HAP-1 (cell line): Measurements from ENCODE around the gene MLYCD.
"Not testable (repeated sequence)": the region's sequence is repeated elsewhere in the genome, so short reads cannot be mapped to it uniquely, and the experiment has no call there.

Experiments used
- DNase-seq, 2 experiments: peaks; one replicate each; pipeline ENCODE4 v3.0.0-alpha.2; 2016 to 2020; ENCODE audit warnings: low spot score in 2 of 2
- H3K27me3 ChIP-seq: fragments of 250-450 bp; sonication (Bioruptor Pico); 2 replicates; pipeline ENCODE4 v1.5.1; 2020; ENCODE audit warnings: low read depth, mild to moderate bottlenecking, moderate library complexity
- H3K36me3 ChIP-seq: fragments of 250-450 bp; sonication (Bioruptor Pico); replicated peaks from 2 replicates; pipeline ENCODE4 v1.5.1; 2020; ENCODE audit warnings: mild to moderate bottlenecking
- H3K4me1 ChIP-seq: fragments of 250-450 bp; sonication (Bioruptor Pico); 2 replicates; pipeline ENCODE4 v1.5.1; 2020; ENCODE audit warnings: mild to moderate bottlenecking
- H3K4me3 ChIP-seq: fragments of 250-450 bp; sonication (Bioruptor Pico); 2 replicates; pipeline ENCODE4 v1.5.1; 2020; ENCODE audit warnings: mild to moderate bottlenecking, moderate library complexity
- H3K9me3 ChIP-seq: fragments of 250-450 bp; sonication (Bioruptor Pico); 2 replicates; pipeline ENCODE4 v1.5.1; 2020; ENCODE audit warnings: mild to moderate bottlenecking, moderate library complexity
- in situ Hi-C: fragments of 300-500 bp; cut with MboI; formaldehyde crosslinking; loops from 3 replicates; pipeline ENCODE4 v1.14.3; 2020; ENCODE audit warnings: low sequenced_read_pairs, inconsistent platforms, mixed read lengths

The MLYCD gene

DNA sequence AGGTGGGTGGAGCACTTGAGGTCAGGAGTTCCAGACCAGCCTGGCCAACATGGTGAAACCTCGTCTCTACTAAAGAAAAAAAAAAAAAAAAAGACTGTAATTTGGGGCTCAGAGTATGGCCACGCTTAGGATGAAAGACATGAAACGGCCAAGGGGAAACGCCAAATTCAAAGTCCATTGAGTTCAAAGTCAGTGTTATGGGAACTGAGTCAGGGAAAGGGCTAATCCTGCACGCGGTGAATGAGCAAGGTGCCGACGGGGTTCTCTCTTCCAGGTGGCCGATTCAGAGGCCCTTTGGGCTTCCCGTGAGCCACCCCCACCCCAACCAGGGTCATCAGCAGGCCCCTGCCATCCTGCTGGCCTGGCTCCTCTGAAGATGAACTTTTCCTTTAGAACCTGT is 46.7 kb downstream of the MLYCD start:
- Histone ChIP-seq H3K4me1 (no peaks in the 10 kb centered on the region), H3K9me3 (no peaks in the 10 kb centered on the region), H3K27me3 (no peaks in the 10 kb centered on the region), H3K4me3 (no peak overlapping the region), H3K36me3 (no peaks in the 10 kb centered on the region)
- in situ Hi-C loops, result no loop called here
- no peak for DNase-seq

DNA sequence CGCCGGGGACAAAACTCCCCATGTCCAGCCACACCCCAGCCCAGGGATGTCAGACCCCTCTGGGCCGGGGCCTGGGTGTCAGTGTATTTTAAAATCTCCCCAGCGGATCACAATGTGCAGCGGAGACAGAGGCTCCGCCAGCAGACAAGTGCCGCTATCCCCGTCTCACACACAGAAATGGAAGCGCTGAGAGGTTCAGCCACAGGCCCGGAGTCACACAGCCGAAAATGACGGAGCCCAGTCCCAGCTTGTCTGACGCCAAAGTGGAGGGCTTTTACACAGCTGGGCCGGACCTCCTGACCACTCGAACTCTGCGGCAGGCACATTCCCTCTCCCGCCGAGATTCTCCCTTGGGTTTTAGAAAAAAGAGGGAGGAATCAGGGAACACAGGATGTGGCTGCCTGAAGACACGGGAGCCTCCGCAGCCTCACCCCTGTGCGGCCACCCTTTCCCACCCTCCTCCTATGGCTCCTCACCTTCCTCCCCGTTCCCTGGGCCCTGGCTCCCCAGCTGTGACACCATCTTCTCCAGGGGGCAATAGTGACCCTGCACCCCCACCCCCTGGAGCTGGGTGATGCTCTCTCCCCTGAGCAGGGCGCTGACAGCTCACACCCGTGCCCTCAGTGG is 47.4 kb downstream of the MLYCD start:
- in situ Hi-C loops, result no loop called here
- no peaks in the 10 kb centered on the region for H3K4me1 ChIP-seq
- no peaks in the 10 kb centered on the region for H3K36me3 ChIP-seq
- no peak for DNase-seq
- H3K4me3 ChIP-seq, result no peak overlapping the region
- H3K9me3 ChIP-seq, result no peaks in the 10 kb centered on the region
- H3K27me3 ChIP-seq, result no peaks in the 10 kb centered on the region

DNA sequence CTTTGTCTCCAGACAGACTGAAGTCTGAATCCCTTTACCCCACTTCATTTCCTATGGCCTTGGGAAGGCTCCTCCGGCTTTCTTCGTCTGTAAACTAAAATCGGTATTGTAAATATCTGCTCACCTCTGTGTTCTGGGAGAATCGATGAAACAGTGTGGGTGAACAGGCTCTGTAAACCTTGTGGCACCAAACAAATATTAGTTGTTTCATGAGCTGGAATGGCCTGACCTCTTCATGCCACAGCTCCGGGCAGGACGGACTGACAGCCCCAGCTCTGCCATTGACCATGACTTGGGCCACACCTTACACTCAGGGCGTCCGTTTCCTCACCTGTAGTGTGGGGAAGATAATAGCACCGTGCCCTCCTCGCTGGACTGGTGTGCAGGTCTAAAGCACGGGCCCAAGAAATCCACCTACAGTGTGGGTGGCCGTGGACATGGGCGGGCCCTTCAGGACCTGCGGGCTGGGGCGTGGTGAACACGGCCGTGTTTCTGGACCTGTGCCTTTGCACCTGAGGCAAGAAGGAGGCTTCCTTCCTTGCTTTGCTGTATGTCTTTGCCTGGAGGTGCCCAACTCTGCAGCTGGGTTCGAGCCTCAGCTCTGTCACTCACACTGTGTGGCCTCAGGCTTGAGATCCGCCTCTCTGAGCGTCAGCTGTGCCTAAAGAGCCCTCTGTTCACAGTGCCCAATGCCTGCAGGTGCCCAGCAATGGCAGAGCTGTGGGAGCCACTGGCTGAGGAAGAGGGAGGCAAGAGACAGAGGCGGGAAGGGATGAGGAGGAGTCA is 48.1 kb downstream of the MLYCD start:
- no peaks in the 10 kb centered on the region for H3K27me3 ChIP-seq
- H3K9me3 ChIP-seq, result no peaks in the 10 kb centered on the region
- H3K36me3 ChIP-seq, result no peaks in the 10 kb centered on the region
- no peak for DNase-seq
- no peaks in the 10 kb centered on the region for H3K4me1 ChIP-seq
- in situ Hi-C loops, result no loop called here
- H3K4me3 ChIP-seq, result no peak overlapping the region

DNA sequence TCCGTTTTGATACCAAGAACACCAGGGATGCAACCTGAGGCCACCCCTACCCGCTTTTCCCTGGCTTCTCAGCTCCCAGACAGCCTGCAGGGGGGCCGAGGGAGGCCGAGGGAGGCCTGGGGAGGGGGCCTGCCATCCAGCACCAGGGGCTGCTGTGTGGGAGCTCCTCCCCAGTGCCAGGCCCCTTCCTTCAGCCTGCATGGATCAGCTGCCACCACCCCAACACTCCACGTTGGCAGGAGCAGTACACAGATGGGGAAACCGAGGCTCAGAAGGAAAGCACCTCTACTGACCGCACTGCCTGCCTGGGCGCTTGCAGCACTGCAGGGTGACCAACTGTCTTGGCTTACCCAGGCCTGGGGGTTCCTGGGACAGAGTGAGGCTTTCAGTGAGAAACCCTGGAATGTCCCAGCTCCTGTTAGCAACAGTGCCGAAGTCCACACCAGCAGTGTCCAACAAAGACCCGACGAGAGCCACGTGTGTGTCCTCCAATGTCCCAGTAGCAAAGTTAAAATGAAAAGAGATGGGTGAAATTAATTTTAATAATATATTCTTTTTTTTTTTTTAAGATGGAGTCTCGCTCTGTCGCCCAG is 48.8 kb downstream of the MLYCD start:
- in situ Hi-C loops, result no loop called here
- H3K4me3 ChIP-seq, result no peak overlapping the region
- no peak for DNase-seq

DNA sequence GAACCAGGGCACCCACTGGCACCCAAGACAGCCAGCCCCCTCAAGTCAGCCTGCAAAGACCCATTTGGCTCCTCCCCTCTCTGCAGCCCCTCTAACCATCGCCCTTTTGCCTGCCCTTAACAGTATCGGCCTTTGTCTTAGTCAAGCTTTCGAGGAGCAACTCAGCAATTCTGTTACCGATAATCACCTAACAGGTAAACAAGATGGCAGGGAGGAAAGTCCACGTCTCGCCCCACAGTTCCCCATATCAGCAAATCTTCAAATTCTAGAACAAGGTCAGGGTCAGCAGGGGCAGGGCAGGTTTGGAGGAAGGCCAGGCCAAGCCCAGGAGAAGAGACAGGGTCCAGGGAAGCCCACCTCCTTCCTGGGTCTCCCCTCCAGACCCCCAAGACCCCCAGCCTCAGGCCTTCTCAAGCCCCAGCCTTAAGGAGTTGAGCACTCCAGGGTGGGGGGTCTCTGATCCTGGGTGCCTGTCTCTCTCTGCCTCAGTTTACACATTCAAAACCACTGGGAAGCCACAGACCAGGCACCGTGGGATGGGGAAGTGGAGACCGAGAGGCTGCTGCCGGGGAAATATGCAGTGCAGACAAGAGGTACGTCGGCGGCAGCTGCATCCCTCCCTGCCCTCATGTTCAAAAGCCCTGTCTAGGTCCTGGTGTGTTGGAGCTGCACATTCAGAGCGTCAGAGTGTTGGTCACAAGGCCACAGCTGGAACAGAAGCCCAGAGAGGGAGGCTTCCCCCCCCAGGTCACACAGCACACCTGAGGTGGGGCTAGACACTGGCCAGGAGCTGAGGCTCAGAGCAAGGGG is 50.2 kb downstream of the MLYCD start:
- H3K4me1 ChIP-seq, result peaks cover 11% of the 10 kb centered on the region
- no peaks in the 10 kb centered on the region for H3K27me3 ChIP-seq
- H3K36me3 ChIP-seq, result no peaks in the 10 kb centered on the region
- in situ Hi-C loops, result no loop called here
- DNase-seq, result no peak
- no peak overlapping the region for H3K4me3 ChIP-seq
- H3K9me3 ChIP-seq, result no peaks in the 10 kb centered on the region

More for the DNA sequence above, 48.8 kb downstream of the MLYCD start:
- H3K36me3 ChIP-seq, result no peaks in the 10 kb centered on the region
- H3K9me3 ChIP-seq, result no peaks in the 10 kb centered on the region
- no peaks in the 10 kb centered on the region for H3K27me3 ChIP-seq
- peaks cover 5% of the 10 kb centered on the region for H3K4me1 ChIP-seq

DNA sequence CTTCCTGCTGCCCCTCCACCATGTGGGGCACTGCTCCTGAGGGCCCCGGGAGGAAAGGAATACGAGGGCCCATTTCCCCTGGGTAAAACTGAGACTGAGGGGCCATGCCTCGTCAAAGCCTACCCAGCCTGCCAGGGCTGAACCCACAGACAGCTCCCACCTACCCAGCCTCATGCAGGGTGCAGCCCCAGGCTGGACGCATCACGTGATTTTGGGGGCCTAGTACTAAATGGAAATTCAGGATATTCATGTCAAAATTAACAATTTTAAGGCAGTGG is 50.7 kb downstream of the MLYCD start:
- in situ Hi-C loops, result no loop called here
- no peak for DNase-seq
- H3K36me3 ChIP-seq, result no peaks in the 10 kb centered on the region
- peaks cover 17% of the 10 kb centered on the region for H3K4me1 ChIP-seq
- H3K27me3 ChIP-seq, result no peaks in the 10 kb centered on the region
- H3K4me3 ChIP-seq, result no peak overlapping the region
- no peaks in the 10 kb centered on the region for H3K9me3 ChIP-seq

DNA sequence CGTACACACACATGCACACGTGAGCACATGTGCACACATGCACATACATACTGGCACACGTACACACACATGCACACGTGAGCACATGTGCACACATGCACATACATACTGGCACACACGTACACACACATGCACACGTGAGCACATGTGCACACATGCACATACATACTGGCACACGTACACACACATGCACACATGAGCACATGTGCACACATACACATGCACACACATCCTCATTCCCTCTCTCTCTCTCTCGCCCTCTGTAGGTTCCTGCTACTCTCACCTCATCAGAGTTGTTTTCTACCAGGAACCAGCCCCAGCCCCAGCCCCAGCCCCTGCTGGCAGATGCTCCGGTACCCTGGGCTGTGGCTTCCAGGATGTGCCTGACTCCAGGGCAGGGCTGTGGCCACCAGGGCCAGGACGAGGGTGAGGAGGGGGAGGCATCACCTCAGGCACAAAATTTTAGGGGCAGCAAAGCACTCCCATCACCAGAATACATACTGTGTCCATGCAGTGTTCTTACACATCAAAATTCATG is 52.0 kb downstream of the MLYCD start:
- H3K9me3 ChIP-seq, DNase-seq, H3K36me3 ChIP-seq, H3K4me3 ChIP-seq, H3K27me3 ChIP-seq, in situ Hi-C loops: not testable (repeated sequence)
- H3K4me1 ChIP-seq, result peaks cover 18% of the 10 kb centered on the region

DNA sequence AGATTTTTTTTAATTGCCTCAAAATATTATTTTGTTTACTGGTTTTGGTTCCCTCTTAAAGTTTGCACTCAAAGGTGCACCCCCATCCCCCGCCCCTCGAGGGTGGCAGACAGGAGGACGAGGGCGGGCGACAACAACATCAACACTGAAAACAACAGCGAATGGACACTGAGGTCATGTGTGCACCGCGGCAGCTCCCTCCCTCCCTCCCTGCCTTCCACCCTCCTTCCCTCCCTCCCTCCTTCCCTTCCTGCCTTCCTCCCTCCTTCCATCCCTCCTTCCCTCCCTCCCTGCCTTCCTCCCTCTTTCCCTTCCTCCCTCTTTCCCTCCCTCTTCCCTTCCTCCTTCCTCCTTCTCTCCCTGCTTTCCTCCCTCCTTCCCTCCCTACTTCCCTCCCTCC is 52.6 kb downstream of the MLYCD start:
- no peak for DNase-seq
- peaks cover 18% of the 10 kb centered on the region for H3K4me1 ChIP-seq
- no peaks in the 10 kb centered on the region for H3K9me3 ChIP-seq
- no peaks in the 10 kb centered on the region for H3K27me3 ChIP-seq
- in situ Hi-C loops, result no loop called here
- no peak overlapping the region for H3K4me3 ChIP-seq
- no peaks in the 10 kb centered on the region for H3K36me3 ChIP-seq

DNA sequence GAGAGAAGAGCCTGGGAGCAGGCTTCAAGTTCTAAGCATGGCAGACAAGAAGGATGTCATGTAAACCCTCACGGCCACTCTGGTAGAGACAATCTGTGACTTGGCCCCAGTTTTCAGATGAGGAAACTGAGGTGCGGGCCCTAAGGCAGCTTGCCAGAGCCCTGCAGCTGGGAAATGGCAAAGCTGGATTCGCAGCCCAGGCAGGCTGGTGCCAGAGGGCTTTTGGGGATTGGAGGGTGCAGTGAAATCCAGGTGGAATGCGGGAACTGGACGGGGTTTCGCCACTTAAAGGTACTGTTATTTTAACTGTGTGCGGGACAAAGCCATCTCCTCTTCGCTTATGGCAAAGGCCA is 53.6 kb downstream of the MLYCD start:
- Histone ChIP-seq H3K4me1 (peaks cover 18% of the 10 kb centered on the region), H3K27me3 (no peaks in the 10 kb centered on the region), H3K4me3 (peak overlapping the region; percentile 57), H3K36me3 (no peaks in the 10 kb centered on the region), H3K9me3 (no peaks in the 10 kb centered on the region)
- in situ Hi-C loops, result no loop called here
- DNase-seq, result peak; percentile 57 to 76

DNA sequence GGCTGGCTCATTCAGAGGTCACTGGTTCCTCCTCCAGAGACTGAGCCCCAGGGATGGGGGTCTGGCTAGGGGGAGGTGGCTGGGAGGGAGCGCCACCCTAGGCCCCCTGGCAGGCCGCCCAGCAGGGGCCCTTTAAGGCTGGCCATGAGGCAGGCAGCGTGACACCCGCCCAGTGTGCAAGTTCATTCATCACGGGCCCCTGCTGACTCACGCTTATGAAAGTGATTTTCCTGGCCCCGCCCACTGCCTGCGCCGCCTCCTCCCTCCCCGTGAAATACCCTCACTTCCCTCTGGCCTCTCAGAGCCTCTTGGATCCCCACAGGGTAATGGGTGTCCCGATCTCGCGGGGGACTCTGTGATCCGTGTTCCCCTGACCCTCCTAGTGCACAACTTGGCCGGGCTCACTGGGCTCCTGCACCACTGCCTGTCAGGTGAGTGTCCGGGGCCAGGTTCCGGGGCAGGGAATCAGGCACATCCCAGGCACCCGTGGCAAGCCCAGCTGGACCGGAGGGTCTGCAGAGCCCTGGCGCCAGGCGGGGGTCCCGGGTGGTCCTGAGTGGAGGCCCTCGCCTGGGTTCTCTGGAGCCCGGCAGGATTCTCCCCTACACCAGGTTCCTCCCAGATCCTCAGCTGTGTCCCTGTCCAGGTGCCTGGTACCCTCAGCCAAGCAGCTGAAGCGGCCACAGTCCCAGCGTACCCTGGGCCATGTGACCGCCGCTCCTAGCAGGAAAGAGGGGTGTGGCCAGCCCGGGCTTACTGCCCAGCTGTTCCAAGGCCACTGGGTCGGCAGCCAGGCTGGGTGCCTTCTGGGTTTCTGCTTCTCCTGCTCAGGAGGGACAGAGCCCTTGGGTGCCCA is 54.3 kb downstream of the MLYCD start, which contains the start of gene OSGIN1:
Gene OSGIN1 (plus strand): TSS at position 301 of the 856 bp plus-strand sequence. CDS start 4,432 bp downstream, outside the sequence.
- peaks cover 4% of the 10 kb centered on the region; the same call in 1 of the 2 replicates for H3K36me3 ChIP-seq
- peaks cover 18% of the 10 kb centered on the region for H3K4me1 ChIP-seq
- in situ Hi-C loops, result no loop called here
- no peaks in the 10 kb centered on the region for H3K9me3 ChIP-seq
- H3K27me3 ChIP-seq, result no peaks in the 10 kb centered on the region
- peak within 1 kb of the TSS; percentile 57 for H3K4me3 ChIP-seq
- peak; percentile 90 to 96 for DNase-seq

DNA sequence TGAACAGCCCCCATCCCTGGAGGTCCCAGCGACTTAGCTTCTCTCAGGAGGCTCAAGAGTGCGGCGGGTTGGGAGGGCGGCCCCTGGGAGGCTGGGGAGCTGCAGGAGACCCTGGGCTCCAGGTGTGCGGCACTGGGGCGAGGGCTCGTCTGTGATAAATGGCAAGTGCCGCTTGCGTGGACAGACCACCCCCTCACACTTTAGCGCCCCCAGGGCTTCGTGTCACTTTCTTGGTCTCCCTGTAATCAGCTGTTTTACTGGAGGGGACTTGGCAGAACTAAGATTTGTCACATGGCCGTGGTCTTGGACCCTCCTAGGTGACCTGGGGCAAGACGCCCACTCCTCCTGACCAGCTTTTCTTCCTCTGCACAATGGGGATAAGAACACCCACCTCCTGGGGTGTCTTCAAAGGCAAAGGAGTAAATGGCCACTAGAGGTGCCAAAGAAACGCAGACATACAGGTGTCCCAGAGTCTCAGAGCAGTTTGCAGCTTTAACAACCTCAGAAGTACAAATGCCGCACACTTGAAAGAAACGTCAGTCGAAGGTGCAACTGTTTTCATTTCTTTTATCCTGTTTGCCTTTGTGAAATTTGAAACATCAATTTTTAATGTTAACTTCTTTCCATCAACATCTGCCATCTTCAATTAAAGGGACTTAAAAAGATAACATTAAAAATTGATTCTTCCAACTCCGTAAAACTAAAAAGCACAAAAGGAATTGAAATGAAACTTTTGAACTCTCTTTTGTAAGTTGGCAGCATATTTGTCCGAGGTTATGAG is 55.1 kb downstream of the MLYCD start:
- in situ Hi-C loops, result no loop called here
- peaks cover 18% of the 10 kb centered on the region for H3K4me1 ChIP-seq
- peak overlapping the region; percentile 57 for H3K4me3 ChIP-seq
- H3K27me3 ChIP-seq, result no peaks in the 10 kb centered on the region
- peak; percentile 62 to 69 for DNase-seq
- H3K9me3 ChIP-seq, result no peaks in the 10 kb centered on the region
- H3K36me3 ChIP-seq, result peaks cover 4% of the 10 kb centered on the region

DNA sequence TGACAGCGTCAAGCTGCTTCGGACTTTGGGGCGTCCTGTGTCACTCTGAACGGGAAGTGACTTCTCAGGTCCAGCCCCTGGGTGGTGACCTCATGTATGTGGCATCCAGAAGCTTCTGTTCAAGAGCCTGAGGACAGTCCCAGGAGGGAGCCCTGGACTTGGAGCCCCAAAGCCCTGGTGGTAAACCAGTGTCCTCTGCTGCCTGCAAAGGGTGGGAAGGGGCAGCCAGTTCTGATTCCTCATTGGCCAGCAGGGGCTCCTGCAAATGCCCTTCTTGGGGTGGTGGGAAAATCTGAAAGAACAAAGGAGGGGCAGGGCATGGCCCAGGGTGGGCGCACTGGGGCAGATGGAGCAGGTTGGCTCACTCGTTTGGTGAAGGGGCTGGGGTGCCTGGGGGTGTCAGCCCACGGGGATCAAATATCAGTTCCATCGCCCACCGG is 55.7 kb downstream of the MLYCD start:
- H3K4me3 ChIP-seq, result peak overlapping the region; percentile 57
- peaks cover 10% of the 10 kb centered on the region for H3K36me3 ChIP-seq
- H3K9me3 ChIP-seq, result no peaks in the 10 kb centered on the region
- DNase-seq, result peak in 1 of 2 experiments; percentile 52
- no peaks in the 10 kb centered on the region for H3K27me3 ChIP-seq
- in situ Hi-C loops, result loop anchor here (5.0 kb wide), 1 partner anchor 108 kb away; no protein-coding TSS in a partner anchor
- H3K4me1 ChIP-seq, result peaks cover 18% of the 10 kb centered on the region
